IPS DF 6.9 (cell line): ENCODE results near the gene MDFIC.

Experiments
- DNase-seq: peaks from one replicate; pipeline ENCODE4 v3.0.0-alpha.2; 2013; ENCODE audit warnings: low read depth, low spot score
- H3K27ac ChIP-seq: one replicate; pipeline ENCODE4 v1.5.1; 2013; ENCODE audit warnings: low read length, control low read depth
- H3K27me3 ChIP-seq: 2 replicates; pipeline ENCODE4 v1.6.1; 2013; ENCODE audit warnings: mild to moderate bottlenecking, low read length; ENCODE audit not compliant: control insufficient read depth, insufficient read depth
- H3K36me3 ChIP-seq: 2 replicates; pipeline ENCODE4 v1.6.1; 2013; ENCODE audit warnings: low read length; ENCODE audit not compliant: control insufficient read depth, insufficient read depth
- H3K4me1 ChIP-seq: 2 replicates; pipeline ENCODE4 v1.6.1; 2013; ENCODE audit warnings: low read length; ENCODE audit not compliant: control insufficient read depth, insufficient read depth
- H3K4me3 ChIP-seq: 2 replicates; pipeline ENCODE4 v1.5.1; 2013; ENCODE audit warnings: mild to moderate bottlenecking, low read length
- H3K9me3 ChIP-seq: 2 replicates; pipeline ENCODE4 v1.6.1; 2013; ENCODE audit warnings: low read length, inconsistent platforms; ENCODE audit not compliant: control insufficient read depth, insufficient read depth
- WGBS: extraction: QIAGEN DNeasy Blood & Tissue Kit; methylation state at CpG from one replicate; pipeline ENCODE4 v1.1.7; 2013; ENCODE audit warnings: mixed read lengths, missing lambda C conversion rate; ENCODE audit not compliant: insufficient read length, insufficient coverage; 5-methylcytosine and 5-hydroxymethylcytosine counted together

The MDFIC gene

GRCh38 chr7:114925434-114925833, 3.5 kb downstream of the MDFIC start:
- H3K4me1 ChIP-seq = peaks cover 3% of the 10 kb centered on the region; the same call in 1 of the 2 replicates

DNA sequence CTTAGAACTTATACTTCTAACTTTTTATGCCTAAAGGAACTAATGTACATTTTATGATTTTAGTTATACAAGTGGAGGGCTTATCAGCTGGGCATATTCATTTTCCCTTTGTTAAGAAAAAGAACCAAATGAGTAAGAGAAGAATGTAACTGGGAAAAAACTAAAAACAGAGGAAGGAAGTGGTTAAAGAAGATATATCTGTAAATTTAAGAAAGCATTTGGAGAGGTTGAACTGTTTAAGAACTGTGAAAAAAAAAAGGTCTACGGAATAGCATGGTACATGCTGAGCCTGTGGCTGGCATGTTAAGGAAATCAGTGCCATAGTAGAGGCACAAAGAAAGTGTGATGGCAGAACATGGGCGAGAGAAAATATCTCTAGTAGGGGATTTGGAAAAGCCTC, 6.2 kb downstream of the MDFIC start:
- Histone ChIP-seq H3K4me3 (no peak overlapping the region), H3K4me1 (peaks cover 3% of the 10 kb centered on the region; the same call in 1 of the 2 replicates), H3K9me3 (no peaks in the 10 kb centered on the region), H3K36me3 (no peaks in the 10 kb centered on the region), H3K27me3 (no peaks in the 10 kb centered on the region), H3K27ac (no peak overlapping the region)
- WGBS = no CpG with 5 or more reads among the region's 2 CpGs
- no peak for DNase-seq

More at GRCh38 chr7:114925434-114925833, 3.5 kb downstream of the MDFIC start:
- Histone ChIP-seq H3K27me3 (no peaks in the 10 kb centered on the region), H3K4me3 (no peak overlapping the region), H3K9me3 (no peaks in the 10 kb centered on the region), H3K27ac (no peak overlapping the region), H3K36me3 (no peaks in the 10 kb centered on the region)
- DNase-seq = no peak

DNA sequence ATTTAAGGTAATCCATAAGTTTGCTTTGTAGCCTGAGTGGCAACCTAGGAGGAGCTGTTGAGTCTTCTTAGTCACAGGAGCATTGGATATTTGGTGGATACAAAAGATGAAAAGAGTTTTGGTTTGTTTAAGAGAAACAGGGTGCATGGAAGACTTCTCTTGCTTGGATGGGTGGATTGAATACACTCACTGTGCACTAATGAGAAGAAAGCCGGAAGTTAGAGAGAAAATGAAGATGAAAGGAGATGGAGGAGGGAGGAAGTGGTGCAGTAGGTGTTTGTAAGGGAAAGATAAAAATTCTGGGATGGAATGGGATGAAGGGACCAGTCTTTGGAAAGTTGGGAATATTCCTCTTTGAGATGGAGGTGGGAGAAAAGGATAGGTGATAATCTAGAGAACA, 7.7 kb downstream of the MDFIC start:
- Histone ChIP-seq H3K9me3 (no peaks in the 10 kb centered on the region), H3K27me3 (no peaks in the 10 kb centered on the region), H3K27ac (no peak overlapping the region), H3K4me1 (peaks cover 3% of the 10 kb centered on the region; the same call in 1 of the 2 replicates), H3K36me3 (no peaks in the 10 kb centered on the region), H3K4me3 (no peak overlapping the region)
- DNase-seq = no peak
- 100% methylated on average over 1 of the region's 1 CpG for WGBS

GRCh38 chr7:114930107-114930661, 8.3 kb downstream of the MDFIC start:
- H3K27ac ChIP-seq = no peak overlapping the region
- H3K4me3 ChIP-seq = no peak overlapping the region
- DNase-seq = no peak
- no peaks in the 10 kb centered on the region for H3K9me3 ChIP-seq
- no CpG with 5 or more reads among the region's 4 CpGs for WGBS
- H3K27me3 ChIP-seq = no peaks in the 10 kb centered on the region
- peaks cover 3% of the 10 kb centered on the region; the same call in 1 of the 2 replicates for H3K4me1 ChIP-seq
- no peaks in the 10 kb centered on the region for H3K36me3 ChIP-seq

GRCh38 chr7:114930829-114931655, 9.1 kb downstream of the MDFIC start:
- WGBS = no CpG with 5 or more reads among the region's 6 CpGs
- H3K4me3 ChIP-seq = no peak overlapping the region
- no peak for DNase-seq
- no peaks in the 10 kb centered on the region for H3K36me3 ChIP-seq
- H3K4me1 ChIP-seq = peaks cover 3% of the 10 kb centered on the region; the same call in 1 of the 2 replicates
- H3K9me3 ChIP-seq = no peaks in the 10 kb centered on the region
- no peak overlapping the region for H3K27ac ChIP-seq
- no peaks in the 10 kb centered on the region for H3K27me3 ChIP-seq

DNA sequence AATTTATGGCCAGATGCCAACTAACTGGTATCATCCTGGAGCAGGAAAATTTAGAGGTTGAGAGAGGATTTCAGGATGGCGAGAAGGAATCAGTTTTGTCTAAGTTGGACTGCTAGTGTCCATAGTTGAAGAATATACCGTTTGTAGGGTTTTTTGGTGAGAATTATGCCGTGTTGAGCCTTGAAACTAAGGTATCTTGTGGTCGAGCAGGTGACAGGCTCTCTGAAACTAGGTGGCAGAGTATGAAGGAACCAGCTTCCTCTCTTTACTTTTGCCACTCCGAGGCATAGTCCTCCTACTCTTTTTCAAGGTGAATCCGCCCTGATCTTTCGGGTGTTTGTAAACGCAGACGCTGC, 9.7 kb downstream of the MDFIC start:
- no peaks in the 10 kb centered on the region for H3K9me3 ChIP-seq
- no peaks in the 10 kb centered on the region for H3K27me3 ChIP-seq
- H3K27ac ChIP-seq = no peak overlapping the region
- no peak overlapping the region for H3K4me3 ChIP-seq
- H3K4me1 ChIP-seq = peaks cover 3% of the 10 kb centered on the region; the same call in 1 of the 2 replicates
- no peak for DNase-seq
- no CpG with 5 or more reads among the region's 9 CpGs for WGBS
- no peaks in the 10 kb centered on the region for H3K36me3 ChIP-seq

DNA sequence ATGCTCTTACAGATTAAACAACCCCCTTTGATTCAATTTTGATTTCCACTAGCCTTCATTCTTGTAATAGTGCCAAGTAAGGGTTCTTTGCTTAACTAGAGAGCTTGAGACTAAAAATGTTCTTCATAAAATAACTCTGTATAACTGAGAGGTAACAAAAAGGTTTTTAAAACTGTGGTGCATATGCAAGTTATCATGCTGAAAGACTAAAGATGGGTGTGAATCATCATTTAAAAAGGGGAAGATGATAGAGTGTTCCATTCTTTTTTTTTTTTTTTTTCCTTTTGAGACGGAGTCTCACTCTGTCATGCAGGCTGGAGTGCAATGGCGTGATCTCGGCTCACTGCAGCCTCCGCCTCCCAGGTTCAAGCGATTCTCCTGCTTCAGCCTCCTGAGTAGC, 11.1 kb downstream of the MDFIC start:
- Histone ChIP-seq H3K4me3 (no peak overlapping the region), H3K4me1 (peaks cover 3% of the 10 kb centered on the region; the same call in 1 of the 2 replicates), H3K27me3 (no peaks in the 10 kb centered on the region), H3K36me3 (no peaks in the 10 kb centered on the region), H3K27ac (no peak overlapping the region), H3K9me3 (no peaks in the 10 kb centered on the region)
- no CpG with 5 or more reads among the region's 5 CpGs for WGBS
- no peak for DNase-seq

DNA sequence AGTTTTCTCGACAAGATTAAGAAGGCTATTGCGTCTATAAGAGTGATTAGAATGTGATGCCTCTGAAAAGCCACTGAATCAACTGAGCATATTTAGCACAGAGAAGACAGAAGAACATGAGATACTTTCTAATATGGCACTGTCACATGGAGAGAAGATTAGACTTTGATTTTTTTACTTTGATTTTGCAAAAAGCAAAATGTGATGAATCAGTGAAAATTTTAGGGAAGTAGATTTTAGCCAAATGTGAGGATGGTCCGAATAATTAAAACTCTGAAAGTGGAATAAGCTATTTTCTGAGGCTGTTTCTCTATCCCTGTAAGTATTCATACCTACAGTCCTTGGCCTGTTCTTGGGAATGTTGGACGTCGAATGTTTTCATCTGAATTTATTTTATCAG, 11.8 kb downstream of the MDFIC start:
- no peak for DNase-seq
- H3K27me3 ChIP-seq = no peaks in the 10 kb centered on the region
- no CpG with 5 or more reads among the region's 5 CpGs for WGBS
- H3K9me3 ChIP-seq = no peaks in the 10 kb centered on the region
- no peak overlapping the region for H3K4me3 ChIP-seq
- H3K27ac ChIP-seq = no peak overlapping the region
- no peaks in the 10 kb centered on the region for H3K36me3 ChIP-seq
- H3K4me1 ChIP-seq = peaks cover 3% of the 10 kb centered on the region; the same call in 1 of the 2 replicates

DNA sequence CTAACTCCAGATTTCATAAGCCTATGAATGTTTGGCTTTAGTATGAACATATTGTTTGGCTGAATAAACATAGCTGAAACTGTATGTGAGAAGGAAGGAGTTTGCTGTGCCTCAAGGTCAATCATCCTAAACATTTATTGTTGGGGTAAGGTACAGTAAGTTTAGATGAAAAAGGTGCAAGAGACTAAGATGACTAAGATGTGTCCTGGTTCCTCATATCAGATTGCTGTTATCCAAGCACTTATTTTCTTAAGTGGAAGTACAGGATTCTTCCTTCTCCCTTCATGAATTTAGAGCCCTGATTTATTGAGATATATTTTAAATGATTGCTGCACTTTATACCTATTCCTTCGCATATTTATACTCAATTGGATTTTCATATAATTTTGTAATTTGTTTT, 12.2 kb downstream of the MDFIC start:
- no CpG with 5 or more reads among the region's 1 CpG for WGBS
- no peaks in the 10 kb centered on the region for H3K27me3 ChIP-seq
- no peak overlapping the region for H3K27ac ChIP-seq
- peaks cover 3% of the 10 kb centered on the region; the same call in 1 of the 2 replicates for H3K4me1 ChIP-seq
- no peaks in the 10 kb centered on the region for H3K36me3 ChIP-seq
- DNase-seq = no peak
- H3K4me3 ChIP-seq = no peak overlapping the region
- H3K9me3 ChIP-seq = no peaks in the 10 kb centered on the region

DNA sequence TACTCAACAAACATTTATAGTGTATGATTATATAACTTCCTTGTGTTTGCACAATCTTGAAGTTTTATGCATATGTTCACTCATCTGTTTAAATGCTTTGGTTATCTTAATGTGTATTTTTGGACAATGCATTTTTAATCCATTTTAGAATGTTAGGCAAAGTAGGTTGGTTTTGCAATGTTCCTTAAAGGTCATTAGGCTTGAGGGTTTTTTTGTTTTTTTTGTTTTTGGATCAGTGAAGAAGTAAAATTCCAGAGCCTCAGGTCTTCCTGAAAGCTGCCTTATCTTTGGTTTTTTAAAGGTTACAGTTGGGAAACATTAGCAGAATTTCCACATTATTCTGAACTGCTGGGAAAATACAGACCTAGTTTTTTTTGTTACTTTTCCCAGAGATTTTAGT, 12.8 kb downstream of the MDFIC start:
- Histone ChIP-seq H3K27ac (no peak overlapping the region), H3K4me3 (no peak overlapping the region), H3K9me3 (no peaks in the 10 kb centered on the region), H3K36me3 (no peaks in the 10 kb centered on the region), H3K27me3 (no peaks in the 10 kb centered on the region), H3K4me1 (peaks cover 2% of the 10 kb centered on the region; the same call in 1 of the 2 replicates)
- no peak for DNase-seq

DNA sequence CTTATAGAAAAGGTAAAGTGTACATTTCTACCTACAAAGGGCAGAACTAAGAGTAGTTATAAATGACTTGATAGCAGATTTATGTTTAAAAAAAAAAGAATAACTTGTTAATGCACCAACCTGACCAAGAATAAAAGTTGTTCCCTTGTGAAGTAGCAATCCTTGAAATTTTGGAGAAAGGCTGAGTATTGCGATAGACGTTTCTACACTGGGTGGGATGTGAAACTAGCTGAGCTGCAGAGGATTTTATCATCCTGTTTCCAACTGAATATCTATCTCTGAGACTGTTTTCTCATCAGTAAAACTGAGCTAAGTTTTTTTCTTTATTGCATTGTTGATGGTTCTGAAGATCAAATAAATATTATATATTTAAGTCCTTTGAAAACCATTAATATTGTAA, 14.6 kb downstream of the MDFIC start:
- Histone ChIP-seq H3K4me1 (no peaks in the 10 kb centered on the region), H3K27me3 (no peaks in the 10 kb centered on the region), H3K27ac (no peak overlapping the region), H3K36me3 (no peaks in the 10 kb centered on the region), H3K9me3 (no peaks in the 10 kb centered on the region), H3K4me3 (no peak overlapping the region)
- WGBS = no CpG with 5 or more reads among the region's 2 CpGs
- DNase-seq = no peak
